GM18861 (cell line): Measurements from ENCODE around the gene AP2A2.

ENCODE experiments used
- ATAC-seq: cut with Tn5 transposase; IDR thresholded peaks from one replicate; pipeline ENCODE4 v1.9.1; 2021; ENCODE audit not compliant: unreplicated experiment

AP2A2 gene

DNA sequence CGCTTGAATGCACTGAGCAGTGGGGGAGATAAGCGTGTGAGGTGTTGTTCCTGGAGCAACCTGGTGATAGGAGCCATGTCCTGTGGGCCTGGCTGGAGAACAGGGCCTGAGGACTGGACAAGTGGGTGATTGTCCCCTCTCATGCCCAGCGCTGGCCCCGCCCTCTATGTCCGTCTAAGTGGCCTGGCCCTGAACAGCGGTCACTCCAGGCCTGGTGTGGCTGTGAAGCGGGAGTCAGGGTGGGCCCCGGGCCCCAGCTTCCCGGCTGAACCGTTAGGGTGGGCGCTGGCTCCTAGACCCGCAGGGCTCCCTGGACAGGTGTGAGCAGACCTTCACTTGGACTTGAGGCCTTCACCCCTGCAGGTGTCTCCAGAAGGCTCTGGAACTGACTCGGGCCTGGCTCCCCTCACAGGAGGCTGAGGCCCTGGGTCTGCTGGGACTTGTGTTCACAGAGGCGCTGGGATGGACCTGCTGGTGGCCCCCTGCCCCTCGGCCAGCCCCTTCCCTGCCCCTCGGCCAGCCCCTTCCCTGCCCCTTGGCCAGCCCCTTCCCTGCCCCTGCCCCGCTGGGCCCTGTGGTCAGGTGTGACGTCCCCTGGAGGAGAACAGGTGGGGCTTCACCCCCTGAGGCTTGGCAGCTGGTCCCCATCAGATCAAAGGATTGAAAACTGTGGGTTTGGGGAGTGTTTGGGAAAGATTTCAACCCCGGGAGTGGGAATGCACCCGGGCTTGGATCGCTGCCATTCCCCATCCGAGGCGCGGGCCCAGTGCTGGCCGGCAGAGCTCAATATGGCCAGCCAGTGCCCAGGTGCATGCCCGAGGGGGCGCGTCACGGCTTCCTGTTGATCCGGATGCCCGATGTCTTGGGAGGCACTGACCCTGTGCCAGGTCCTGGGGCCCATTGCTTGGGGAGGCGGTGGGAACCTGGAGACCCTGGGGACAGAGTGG, 114.1 kb downstream of the AP2A2 start:
- no peak for ATAC-seq

GRCh38 chr11:1040428-1041148, 114.9 kb downstream of the AP2A2 start:
- no peak for ATAC-seq

DNA sequence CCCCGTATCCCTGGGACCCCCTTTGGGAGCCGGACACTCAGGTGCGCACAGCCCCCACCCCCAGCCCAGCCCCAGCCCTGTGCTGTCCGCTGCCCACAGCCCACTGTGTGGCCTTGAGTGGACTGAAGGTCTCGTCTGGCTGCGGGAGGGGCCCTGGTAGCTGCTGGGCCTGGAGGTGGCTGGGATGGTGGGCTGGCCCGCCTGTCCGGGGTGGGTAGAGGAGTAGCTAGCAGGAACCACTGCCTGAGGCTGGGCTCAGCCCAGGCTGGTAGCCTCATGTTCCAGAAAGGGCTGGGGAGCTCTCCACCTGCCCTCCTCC, 115.4 kb downstream of the AP2A2 start:
- no peak for ATAC-seq

- no peak for ATAC-seq
These were observed 115.8 kb downstream of the AP2A2 start for GRCh38 chr11:1041471-1041870.

GRCh38 chr11:1041936-1042608, 116.4 kb downstream of the AP2A2 start:
- no peak for ATAC-seq

DNA sequence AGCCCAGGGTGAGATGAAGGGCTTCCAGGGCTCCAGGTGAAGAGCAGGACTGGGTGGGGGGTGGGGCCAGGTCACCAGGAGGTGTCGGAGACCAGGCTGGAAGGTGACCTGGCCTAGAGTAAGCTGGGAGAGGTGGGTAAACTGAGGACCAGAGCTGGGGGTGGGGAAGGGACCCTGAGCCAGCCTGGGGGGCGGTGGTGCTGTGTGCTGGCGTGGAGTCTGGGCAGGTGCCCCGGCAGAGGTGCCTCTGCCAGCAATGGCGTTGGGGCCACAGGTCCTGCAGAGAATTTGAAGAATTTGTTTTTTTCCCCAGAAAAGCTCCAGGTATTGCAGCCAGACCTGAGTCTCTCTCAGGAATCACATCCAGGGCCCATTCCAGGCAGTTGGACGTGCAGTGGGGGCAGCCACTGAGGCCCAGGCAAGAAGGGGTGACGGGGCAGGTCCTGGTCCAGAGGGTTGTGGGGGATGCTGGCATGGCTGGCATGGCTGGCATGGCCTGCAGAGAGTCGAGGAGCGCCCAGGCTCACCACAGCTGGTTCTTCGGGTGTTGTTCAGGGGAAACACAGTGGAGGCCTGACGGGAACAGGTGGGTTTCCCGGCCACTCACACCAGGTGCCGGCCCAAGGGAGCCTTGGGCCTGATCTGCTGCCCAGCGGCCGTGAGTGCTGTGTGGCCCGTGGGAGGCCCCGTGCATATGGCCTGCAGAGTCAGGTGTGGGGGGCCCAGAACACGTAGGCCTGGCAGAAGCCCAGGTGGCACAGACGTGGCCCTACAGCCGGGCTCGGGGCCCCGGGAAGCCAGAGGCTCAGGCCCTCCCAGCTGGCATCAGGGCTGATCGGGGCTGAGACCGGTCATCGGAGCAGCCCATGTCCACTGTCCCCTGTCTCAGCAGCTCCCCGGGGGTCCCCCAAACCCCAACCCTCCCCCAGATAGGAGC, 117.2 kb downstream of the AP2A2 start:
- ATAC-seq = no peak

DNA sequence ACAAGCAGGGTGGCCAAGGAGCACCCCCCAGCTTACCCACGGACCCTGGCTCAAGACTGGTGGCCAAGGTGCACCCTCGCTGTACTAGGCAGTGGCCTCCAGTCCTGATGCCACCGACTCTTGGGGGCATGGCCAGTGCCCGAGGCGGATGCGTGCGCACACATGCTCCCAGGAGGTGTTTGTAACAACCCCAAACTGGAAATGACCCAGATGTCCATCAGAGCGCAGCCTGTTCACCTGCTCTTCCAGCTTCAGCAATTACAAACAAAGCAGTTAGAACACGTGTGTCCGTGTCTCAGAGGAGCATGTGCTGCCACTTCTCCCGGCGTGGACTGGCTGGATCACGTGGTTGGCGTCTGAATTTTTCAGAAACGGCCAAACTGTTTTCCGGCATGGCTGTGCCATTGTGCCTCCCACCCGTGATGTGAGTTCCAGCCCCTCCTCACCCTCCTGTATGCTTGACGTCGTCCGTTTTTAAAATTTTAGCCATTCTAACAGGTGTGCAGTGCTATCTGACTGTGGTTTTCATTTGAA, 118.0 kb downstream of the AP2A2 start:
- no peak for ATAC-seq

GRCh38 chr11:1044160-1044559, 118.5 kb downstream of the AP2A2 start:
- no peak for ATAC-seq

DNA sequence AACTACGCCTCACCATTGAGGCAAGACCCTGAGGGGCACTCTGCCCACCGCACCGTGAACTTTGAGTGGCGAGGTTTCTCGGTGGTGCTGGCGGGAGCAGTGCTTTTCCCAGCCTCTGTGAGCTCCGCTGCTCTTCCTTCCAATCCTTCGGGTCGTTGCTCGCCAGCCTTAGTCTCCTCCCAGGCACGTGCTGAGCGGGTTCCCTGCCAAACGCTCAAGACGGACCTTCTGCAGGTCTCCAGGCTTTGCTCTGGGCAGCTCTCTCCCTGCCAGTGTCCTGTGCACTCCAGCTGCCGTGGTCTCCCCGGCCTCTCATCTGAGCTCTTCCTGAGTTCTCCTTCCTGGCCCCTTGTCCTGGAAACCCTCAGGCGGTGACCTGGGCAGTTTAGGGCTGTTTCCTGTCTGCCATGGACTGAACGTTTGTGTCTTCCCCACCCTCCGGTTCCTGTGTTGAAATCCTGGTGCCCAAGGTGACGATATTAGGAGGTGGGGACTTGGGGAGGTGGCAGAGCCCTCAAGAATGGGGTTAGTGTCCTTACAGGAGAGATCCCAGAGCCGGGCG, 122.0 kb downstream of the AP2A2 start:
- ATAC-seq = no peak

DNA sequence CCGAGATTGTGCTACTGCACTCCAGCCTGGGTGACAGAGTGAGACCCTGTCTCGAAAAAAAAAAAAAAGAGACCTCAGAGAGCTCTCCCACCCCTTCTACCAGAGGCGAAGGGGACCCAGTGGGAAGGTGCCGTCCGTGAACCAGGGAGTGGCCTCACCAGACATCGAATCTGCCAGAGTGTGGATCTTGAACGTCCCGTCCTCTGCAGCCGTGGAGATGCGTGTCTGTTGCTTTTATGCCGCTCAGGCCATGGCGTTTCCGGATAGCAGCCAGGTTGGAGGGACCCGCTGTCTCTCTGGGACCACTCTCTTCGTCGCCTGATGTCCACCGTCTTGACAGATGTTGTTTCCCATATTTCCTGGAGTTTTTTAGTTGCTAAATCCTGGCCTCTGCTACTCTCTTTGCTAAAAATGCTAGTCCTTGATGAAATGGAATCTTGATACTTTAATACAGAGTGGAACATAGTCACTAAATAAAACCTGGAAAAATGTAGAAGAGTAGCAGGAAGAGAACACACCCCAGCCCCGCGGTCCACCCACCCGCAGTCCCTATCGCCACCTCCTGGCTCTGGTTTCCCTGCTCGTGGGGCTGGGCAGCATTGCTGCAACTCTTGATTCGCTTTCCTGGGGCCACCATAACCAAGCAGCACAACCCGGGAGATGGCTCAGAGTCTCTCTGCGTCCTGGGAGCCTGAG, 122.9 kb downstream of the AP2A2 start:
- ATAC-seq = no peak

DNA sequence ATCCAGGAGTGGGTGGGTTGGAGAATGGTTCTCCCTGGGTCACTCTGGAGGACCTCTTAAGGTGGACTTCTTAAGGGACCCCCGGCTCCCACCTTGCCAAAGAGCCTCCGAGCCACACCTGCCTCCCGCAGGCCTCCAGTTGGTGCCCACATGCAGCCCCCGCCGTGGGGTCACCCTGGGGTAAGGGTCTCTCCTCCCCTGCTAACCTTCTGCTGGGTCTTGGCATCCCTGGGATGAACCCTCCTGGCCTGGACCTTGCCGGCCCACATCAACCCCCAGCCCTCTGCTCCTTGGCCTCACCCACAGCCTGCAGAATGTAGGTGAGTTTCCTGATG, 123.4 kb downstream of the AP2A2 start:
- no peak for ATAC-seq

- ATAC-seq = no peak
These were observed 123.8 kb downstream of the AP2A2 start for GRCh38 chr11:1049431-1049891.

- no peak for ATAC-seq
These were observed 124.4 kb downstream of the AP2A2 start for GRCh38 chr11:1049911-1050580.

DNA sequence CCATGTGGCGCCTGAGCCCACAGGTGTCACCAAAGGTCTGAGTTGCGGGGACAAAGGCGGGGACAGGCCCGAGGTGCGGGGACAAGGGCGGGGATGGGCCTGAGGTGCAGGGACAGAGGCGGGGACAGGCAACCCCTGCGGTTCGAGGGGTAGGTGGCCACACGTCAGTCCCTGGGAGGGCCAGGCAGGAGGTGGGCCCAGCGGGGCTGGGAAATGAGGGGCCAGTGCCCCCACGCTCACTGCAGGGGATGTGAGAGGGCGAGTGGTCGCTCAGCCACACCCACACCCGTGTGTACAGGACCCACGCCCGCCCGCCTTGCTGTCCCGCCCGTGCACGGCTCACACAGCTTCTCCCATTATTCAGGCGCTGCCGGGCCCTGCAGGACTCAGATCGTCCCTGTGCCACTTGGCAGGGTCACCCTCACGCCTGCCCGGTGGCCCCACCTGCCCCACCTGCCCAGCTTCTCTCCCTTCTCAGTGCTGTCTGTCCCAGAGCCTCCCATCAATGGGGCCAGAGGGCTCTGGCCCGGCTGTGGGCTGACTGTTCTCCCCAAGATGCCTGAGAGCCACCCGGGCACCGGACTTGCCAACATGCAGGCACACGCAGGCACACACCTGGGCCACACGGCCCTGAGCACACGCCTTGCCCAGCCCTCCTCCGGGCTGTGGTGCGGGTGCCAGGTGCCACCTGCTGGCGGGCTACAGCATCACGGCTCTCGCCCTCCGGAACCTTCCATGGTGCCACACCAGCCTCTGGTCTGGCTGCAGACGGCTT, 125.1 kb downstream of the AP2A2 start:
- peak; percentile 73 for ATAC-seq

DNA sequence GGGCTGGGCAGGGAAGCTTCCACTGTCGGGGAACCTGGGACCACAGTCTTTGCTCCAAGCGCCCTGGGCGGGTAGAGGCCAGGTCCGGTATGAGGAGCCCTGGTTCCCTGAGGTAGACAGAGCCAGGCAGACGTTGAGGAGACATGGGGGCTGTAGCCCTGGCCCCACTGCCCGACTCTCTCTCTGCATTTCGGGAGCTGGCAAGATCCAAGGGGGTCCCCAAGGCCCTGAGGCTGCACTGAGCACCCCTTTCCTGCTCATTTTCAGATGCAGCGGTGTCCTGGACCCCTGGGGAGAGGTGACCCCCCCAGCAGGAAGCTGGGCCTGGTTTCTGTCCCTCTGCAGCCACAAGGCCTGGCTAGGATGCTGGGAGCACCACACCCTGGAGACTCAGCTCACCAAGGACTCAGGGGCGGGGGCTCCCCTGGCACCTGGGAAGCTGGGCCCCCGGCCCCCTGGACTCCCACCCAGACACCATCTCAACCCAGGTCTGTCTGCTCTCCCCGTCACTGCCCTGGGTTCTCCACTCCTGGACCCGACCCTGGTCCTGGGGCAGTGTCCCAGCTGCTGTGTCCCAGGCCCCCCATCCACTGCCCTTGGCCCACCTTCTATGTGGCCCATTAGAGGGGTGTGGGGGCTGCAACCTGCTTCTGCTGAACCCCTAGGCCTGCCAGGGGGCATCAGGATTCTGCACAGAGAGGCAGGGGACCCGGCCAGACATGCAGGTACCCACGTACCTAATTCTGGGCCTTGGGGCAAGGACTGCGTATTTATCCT, 125.9 kb downstream of the AP2A2 start:
- ATAC-seq = no peak

DNA sequence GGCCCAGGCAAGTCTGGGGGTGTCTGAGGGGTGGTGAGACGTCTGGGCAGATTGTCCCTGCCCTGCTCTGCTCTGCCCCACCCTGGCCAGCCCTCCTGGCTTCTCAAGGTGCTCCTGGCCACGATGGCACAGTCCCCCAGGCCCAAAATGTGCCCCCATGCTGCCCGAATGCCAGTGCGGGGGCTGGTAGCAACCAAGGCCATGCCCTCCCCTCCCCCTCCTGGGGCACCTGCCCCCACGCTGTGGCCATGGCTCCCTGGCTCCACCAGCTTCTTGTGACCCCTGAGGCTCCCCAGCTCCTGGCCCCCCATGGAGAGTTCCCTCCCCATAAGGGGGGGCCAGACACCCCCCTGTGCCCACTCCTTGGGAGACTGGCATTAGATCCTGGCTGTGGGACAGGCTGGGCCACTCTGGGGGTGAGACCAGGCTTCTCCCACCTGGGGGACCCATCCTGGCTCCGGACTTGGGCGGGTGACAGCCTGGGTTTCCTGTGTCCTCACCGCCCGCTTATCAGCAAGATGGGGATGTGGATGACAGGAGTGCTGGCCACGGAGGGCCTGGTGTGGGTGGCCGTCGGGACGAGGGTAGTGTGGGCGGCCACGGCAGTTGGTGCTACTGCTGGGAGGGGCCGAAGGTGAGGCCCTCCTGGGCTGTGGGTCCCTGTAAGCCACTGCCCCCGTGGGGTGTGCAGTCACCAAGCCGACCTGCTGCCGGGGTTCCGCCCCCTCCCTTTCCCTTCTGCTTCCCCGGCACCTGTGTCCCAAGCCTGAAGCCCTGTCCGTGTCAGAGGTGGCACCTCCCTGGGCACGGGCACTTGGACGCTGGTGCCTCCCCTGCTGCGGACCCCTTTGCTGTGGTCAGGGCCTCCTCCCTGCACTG, 126.7 kb downstream of the AP2A2 start:
- no peak for ATAC-seq
